ENCODE measurements around the gene RGS6. TPM values are rescaled to one million over a fixed set of nuclear protein-coding genes. Genes with fewer than 3 reads are reported as not detected.

RGS6 gene
- total and polyA plus RNA-seq, 4 donors = 0.06 to 5.3 (median 0.17) TPM; not detected in 1

DNA sequence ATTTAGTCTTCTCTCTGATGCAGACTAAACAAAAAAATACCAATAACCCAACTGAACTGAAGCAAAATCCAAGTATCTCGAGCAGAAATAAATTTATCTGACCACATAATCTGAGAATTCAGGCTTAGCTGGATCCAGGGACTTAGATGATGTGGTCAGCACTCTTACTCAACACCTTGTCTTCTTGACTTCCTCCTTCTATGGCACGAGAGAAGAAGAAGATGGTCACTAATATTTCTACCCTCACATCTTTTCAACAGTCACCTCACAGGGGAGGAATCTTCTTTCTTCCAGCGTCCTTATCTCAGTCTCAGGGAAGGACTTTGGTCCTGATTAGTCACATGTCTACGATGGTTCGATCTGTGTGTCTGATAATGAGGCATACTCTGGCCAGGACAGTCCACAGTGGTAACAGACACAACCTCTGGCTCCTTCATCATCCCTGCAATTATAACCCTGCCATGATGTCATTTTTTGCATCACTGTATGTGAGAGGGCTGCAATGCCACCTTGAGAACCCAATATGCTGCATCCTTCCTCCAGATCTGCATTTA, 15.8 kb downstream of the RGS6 start:
- no peak for DNase-seq (ENCODE audit: low spot score)

DNA sequence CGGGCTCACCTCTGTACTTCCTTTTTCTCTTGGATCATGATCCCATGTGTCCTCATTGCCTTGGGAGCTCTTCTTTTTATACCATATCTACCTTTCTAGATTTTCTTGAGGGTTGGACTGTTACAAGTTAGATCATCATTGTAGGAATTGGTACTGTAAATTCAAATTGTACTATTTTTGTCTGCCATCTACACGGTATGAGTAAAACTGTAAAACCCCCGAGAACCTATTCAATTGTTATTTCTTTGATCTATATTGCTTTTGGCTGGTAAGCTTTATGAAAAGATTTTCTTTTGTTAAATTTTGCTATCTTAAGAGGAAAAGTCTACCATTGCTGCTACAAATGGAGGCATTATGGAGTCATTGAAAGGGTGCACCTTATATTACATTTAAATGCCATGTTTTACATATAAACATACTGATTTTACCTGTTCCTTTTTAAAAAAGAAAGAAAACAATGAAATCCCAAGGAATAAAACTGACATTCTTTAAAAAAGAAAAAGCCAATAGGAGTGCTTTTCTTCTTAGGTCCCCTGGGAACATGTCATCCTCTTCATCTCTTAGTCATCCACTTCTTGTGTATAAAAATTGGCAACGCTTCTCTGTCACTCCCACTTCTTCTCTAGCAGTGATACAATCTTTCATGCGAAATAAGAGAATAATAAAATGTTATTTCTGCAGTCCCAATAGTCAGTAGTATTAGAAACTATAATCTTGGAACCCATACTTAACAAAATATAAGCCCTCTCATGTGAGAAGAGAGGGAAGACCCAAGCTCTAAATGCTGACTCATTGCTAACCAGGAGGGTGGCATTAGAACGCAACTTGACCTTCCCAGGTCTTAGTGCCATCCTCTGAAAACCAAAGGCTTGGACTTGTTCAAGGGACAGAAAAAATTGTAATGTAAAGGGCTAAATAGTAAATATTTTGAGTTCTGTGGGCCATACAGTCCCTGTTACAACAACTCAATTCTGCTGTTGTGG, 20.4 kb downstream of the RGS6 start:
- DNase-seq (ENCODE audit: low spot score) = no peak
- Histone ChIP-seq H3K9me3 (ENCODE audit: control insufficient read depth in 4 of 4, low read length in 3 of 4) (peaks cover 0 to 2% (median 0%) of the 10 kb centered on the region in 4 donors), H3K36me3 (ENCODE audit: control insufficient read depth in 4 of 4, insufficient read depth in 3 of 4, low read depth in 1 of 4, low read length in 3 of 4) (no peaks in the 10 kb centered on the region), H3K4me3 (ENCODE audit: low read depth in 1 of 3, low read length in 3 of 3) (no peak overlapping the region), H3K27me3 (ENCODE audit: control insufficient read depth in 4 of 4, insufficient read depth in 4 of 4, low read length in 3 of 4) (no peaks in the 10 kb centered on the region), H3K4me1 (ENCODE audit: control insufficient read depth in 4 of 4, insufficient read depth in 4 of 4, low read length in 3 of 4) (no peaks in the 10 kb centered on the region), H3K27ac (ENCODE audit: low read depth in 1 of 2, low read length in 2 of 2) (no peak overlapping the region), H3K9ac (ENCODE audit: low read depth in 1 of 2, low read length in 2 of 2) (no peak overlapping the region)
- TF ChIP-seq NR2F2 (IDR thresholded peaks at IDR 0.05) = no peak
- no peak for TF ChIP-seq EGR1 (IDR thresholded peaks at IDR 0.05; ENCODE audit: low read depth in 2 of 2)
- TF ChIP-seq SP1 (IDR thresholded peaks at IDR 0.05) = no peak
- no peak for TF ChIP-seq TAF1 (conservative IDR thresholded peaks at IDR 0.05)
- TF ChIP-seq, protein P1, sequence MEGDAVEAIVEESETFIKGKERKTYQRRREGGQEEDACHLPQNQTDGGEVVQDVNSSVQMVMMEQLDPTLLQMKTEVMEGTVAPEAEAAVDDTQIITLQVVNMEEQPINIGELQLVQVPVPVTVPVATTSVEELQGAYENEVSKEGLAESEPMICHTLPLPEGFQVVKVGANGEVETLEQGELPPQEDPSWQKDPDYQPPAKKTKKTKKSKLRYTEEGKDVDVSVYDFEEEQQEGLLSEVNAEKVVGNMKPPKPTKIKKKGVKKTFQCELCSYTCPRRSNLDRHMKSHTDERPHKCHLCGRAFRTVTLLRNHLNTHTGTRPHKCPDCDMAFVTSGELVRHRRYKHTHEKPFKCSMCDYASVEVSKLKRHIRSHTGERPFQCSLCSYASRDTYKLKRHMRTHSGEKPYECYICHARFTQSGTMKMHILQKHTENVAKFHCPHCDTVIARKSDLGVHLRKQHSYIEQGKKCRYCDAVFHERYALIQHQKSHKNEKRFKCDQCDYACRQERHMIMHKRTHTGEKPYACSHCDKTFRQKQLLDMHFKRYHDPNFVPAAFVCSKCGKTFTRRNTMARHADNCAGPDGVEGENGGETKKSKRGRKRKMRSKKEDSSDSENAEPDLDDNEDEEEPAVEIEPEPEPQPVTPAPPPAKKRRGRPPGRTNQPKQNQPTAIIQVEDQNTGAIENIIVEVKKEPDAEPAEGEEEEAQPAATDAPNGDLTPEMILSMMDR (IDR thresholded peaks at IDR 0.05; ENCODE audit: low read depth, low read length, missing input control) = no peak
- TF ChIP-seq HNF4A (conservative IDR thresholded peaks at IDR 0.05) = no peak
- TF ChIP-seq, protein P2, sequence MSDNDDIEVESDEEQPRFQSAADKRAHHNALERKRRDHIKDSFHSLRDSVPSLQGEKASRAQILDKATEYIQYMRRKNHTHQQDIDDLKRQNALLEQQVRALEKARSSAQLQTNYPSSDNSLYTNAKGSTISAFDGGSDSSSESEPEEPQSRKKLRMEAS (IDR thresholded peaks at IDR 0.05) = no peak
- TF ChIP-seq, protein P3, sequence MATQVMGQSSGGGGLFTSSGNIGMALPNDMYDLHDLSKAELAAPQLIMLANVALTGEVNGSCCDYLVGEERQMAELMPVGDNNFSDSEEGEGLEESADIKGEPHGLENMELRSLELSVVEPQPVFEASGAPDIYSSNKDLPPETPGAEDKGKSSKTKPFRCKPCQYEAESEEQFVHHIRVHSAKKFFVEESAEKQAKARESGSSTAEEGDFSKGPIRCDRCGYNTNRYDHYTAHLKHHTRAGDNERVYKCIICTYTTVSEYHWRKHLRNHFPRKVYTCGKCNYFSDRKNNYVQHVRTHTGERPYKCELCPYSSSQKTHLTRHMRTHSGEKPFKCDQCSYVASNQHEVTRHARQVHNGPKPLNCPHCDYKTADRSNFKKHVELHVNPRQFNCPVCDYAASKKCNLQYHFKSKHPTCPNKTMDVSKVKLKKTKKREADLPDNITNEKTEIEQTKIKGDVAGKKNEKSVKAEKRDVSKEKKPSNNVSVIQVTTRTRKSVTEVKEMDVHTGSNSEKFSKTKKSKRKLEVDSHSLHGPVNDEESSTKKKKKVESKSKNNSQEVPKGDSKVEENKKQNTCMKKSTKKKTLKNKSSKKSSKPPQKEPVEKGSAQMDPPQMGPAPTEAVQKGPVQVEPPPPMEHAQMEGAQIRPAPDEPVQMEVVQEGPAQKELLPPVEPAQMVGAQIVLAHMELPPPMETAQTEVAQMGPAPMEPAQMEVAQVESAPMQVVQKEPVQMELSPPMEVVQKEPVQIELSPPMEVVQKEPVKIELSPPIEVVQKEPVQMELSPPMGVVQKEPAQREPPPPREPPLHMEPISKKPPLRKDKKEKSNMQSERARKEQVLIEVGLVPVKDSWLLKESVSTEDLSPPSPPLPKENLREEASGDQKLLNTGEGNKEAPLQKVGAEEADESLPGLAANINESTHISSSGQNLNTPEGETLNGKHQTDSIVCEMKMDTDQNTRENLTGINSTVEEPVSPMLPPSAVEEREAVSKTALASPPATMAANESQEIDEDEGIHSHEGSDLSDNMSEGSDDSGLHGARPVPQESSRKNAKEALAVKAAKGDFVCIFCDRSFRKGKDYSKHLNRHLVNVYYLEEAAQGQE (IDR thresholded peaks at IDR 0.05) = no peak
- TF ChIP-seq, protein P4, sequence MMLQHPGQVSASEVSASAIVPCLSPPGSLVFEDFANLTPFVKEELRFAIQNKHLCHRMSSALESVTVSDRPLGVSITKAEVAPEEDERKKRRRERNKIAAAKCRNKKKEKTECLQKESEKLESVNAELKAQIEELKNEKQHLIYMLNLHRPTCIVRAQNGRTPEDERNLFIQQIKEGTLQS (IDR thresholded peaks at IDR 0.05) = no peak
- TF ChIP-seq, protein P5, sequence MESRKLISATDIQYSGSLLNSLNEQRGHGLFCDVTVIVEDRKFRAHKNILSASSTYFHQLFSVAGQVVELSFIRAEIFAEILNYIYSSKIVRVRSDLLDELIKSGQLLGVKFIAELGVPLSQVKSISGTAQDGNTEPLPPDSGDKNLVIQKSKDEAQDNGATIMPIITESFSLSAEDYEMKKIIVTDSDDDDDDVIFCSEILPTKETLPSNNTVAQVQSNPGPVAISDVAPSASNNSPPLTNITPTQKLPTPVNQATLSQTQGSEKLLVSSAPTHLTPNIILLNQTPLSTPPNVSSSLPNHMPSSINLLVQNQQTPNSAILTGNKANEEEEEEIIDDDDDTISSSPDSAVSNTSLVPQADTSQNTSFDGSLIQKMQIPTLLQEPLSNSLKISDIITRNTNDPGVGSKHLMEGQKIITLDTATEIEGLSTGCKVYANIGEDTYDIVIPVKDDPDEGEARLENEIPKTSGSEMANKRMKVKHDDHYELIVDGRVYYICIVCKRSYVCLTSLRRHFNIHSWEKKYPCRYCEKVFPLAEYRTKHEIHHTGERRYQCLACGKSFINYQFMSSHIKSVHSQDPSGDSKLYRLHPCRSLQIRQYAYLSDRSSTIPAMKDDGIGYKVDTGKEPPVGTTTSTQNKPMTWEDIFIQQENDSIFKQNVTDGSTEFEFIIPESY (IDR thresholded peaks at IDR 0.05) = no peak
- no peak for TF ChIP-seq RXRA (IDR thresholded peaks at IDR 0.05)
- WGBS = 83% methylated on average over 6 of the region's 6 CpGs

More for the DNA sequence above, 15.8 kb downstream of the RGS6 start:
- TF ChIP-seq HNF4G (IDR thresholded peaks at IDR 0.05) (no peak), HNF4A (conservative IDR thresholded peaks at IDR 0.05) (no peak), RXRA (IDR thresholded peaks at IDR 0.05) (no peak), YY1 (IDR thresholded peaks at IDR 0.05) (no peak), SP1 (IDR thresholded peaks at IDR 0.05) (no peak)
- TF ChIP-seq, protein P1 (IDR thresholded peaks at IDR 0.05; ENCODE audit: low read depth, low read length, missing input control) = no peak
- TF ChIP-seq, protein P4 (IDR thresholded peaks at IDR 0.05) = no peak
- Histone ChIP-seq H3K27me3 (ENCODE audit: control insufficient read depth in 4 of 4, insufficient read depth in 4 of 4, low read length in 3 of 4) (peaks cover 0 to 2% (median 0%) of the 10 kb centered on the region in 4 donors), H3K27ac (ENCODE audit: low read depth in 1 of 2, low read length in 2 of 2) (no peak overlapping the region), H3K4me1 (ENCODE audit: control insufficient read depth in 4 of 4, insufficient read depth in 4 of 4, low read length in 3 of 4) (no peaks in the 10 kb centered on the region), H3K9ac (ENCODE audit: low read depth in 1 of 2, low read length in 2 of 2) (no peak overlapping the region), H3K4me3 (ENCODE audit: low read depth in 1 of 3, low read length in 3 of 3) (no peak overlapping the region), H3K36me3 (ENCODE audit: control insufficient read depth in 4 of 4, insufficient read depth in 3 of 4, low read depth in 1 of 4, low read length in 3 of 4) (no peaks in the 10 kb centered on the region), H3K9me3 (ENCODE audit: control insufficient read depth in 4 of 4, low read length in 3 of 4) (peaks cover 0 to 4% (median under 1%) of the 10 kb centered on the region in 4 donors)
- WGBS = 42% methylated on average over 5 of the region's 5 CpGs
